ENCODE results near the gene GLRX5.

Gene GLRX5

GRCh38 chr14:95531969-95532368 is 2.9 kb upstream of the GLRX5 start:
- ATAC-seq (ENCODE audit: low read depth): no peak
- H3K27ac ChIP-seq (ENCODE audit: poor library complexity, severe bottlenecking): peak overlapping the region; percentile 70
- H3K27me3 ChIP-seq (ENCODE audit: insufficient read depth, poor library complexity, severe bottlenecking): no peaks in the 10 kb centered on the region
- DNase-seq (ENCODE audit: low spot score): no peak
- no peaks in the 10 kb centered on the region for H3K9me3 ChIP-seq (ENCODE audit: severe bottlenecking)
- peaks cover 43% of the 10 kb centered on the region for H3K36me3 ChIP-seq (ENCODE audit: low read depth)
- no peak for TF ChIP-seq CTCF (IDR thresholded peaks at IDR 0.05; ENCODE audit: poor library complexity, severe bottlenecking)
- H3K4me1 ChIP-seq (ENCODE audit: insufficient read depth, poor library complexity, severe bottlenecking): peaks cover 44% of the 10 kb centered on the region
- H3K4me3 ChIP-seq (ENCODE audit: severe bottlenecking): no peak overlapping the region

GRCh38 chr14:95533391-95533821 is 1.4 kb upstream of the GLRX5 start:
- no peaks in the 10 kb centered on the region for H3K9me3 ChIP-seq (ENCODE audit: severe bottlenecking)
- DNase-seq (ENCODE audit: low spot score): peak; percentile 20

GRCh38 chr14:95533822-95534221 is 1.0 kb upstream of the GLRX5 start:
- TF ChIP-seq CTCF (IDR thresholded peaks at IDR 0.05; ENCODE audit: poor library complexity, severe bottlenecking): no peak
- peak overlapping the region; percentile 70 for H3K27ac ChIP-seq (ENCODE audit: poor library complexity, severe bottlenecking)
- ATAC-seq (ENCODE audit: low read depth) (no peak), DNase-seq (ENCODE audit: low spot score) (peak; percentile 46)
- H3K36me3 ChIP-seq (ENCODE audit: low read depth): peaks cover 43% of the 10 kb centered on the region
- H3K4me3 ChIP-seq (ENCODE audit: severe bottlenecking): peak overlapping the region; percentile 98
- peaks cover 38% of the 10 kb centered on the region for H3K4me1 ChIP-seq (ENCODE audit: insufficient read depth, poor library complexity, severe bottlenecking)
- no peaks in the 10 kb centered on the region for H3K27me3 ChIP-seq (ENCODE audit: insufficient read depth, poor library complexity, severe bottlenecking)
- no peaks in the 10 kb centered on the region for H3K9me3 ChIP-seq (ENCODE audit: severe bottlenecking)

More at GRCh38 chr14:95533391-95533821, 1.4 kb upstream of the GLRX5 start:
- Histone ChIP-seq H3K27ac (ENCODE audit: poor library complexity, severe bottlenecking) (peak overlapping the region; percentile 70), H3K4me1 (ENCODE audit: insufficient read depth, poor library complexity, severe bottlenecking) (peaks cover 38% of the 10 kb centered on the region), H3K27me3 (ENCODE audit: insufficient read depth, poor library complexity, severe bottlenecking) (no peaks in the 10 kb centered on the region), H3K4me3 (ENCODE audit: severe bottlenecking) (peak overlapping the region; percentile 98), H3K36me3 (ENCODE audit: low read depth) (peaks cover 43% of the 10 kb centered on the region)
- ATAC-seq (ENCODE audit: low read depth): no peak
- no peak for TF ChIP-seq CTCF (IDR thresholded peaks at IDR 0.05; ENCODE audit: poor library complexity, severe bottlenecking)

- peak overlapping the region; percentile 70 for H3K27ac ChIP-seq (ENCODE audit: poor library complexity, severe bottlenecking)
- peaks cover 37% of the 10 kb centered on the region for H3K4me1 ChIP-seq (ENCODE audit: insufficient read depth, poor library complexity, severe bottlenecking)
- peak; percentile 73 for DNase-seq (ENCODE audit: low spot score)
- ATAC-seq (ENCODE audit: low read depth): no peak
- TF ChIP-seq CTCF (IDR thresholded peaks at IDR 0.05; ENCODE audit: poor library complexity, severe bottlenecking): no peak
- H3K9me3 ChIP-seq (ENCODE audit: severe bottlenecking): no peaks in the 10 kb centered on the region
- no peaks in the 10 kb centered on the region for H3K27me3 ChIP-seq (ENCODE audit: insufficient read depth, poor library complexity, severe bottlenecking)
- peak overlapping the region; percentile 98 for H3K4me3 ChIP-seq (ENCODE audit: severe bottlenecking)
- H3K36me3 ChIP-seq (ENCODE audit: low read depth): peaks cover 29% of the 10 kb centered on the region
These were observed 574 bp downstream of the GLRX5 start for GRCh38 chr14:95535226-95536021.

GRCh38 chr14:95536036-95536593 is 1.3 kb downstream of the GLRX5 start:
- DNase-seq (ENCODE audit: low spot score): no peak
- H3K27ac ChIP-seq (ENCODE audit: poor library complexity, severe bottlenecking): peak overlapping the region; percentile 70
- H3K27me3 ChIP-seq (ENCODE audit: insufficient read depth, poor library complexity, severe bottlenecking): no peaks in the 10 kb centered on the region
- H3K4me1 ChIP-seq (ENCODE audit: insufficient read depth, poor library complexity, severe bottlenecking): peaks cover 30% of the 10 kb centered on the region
- H3K4me3 ChIP-seq (ENCODE audit: severe bottlenecking): peak overlapping the region; percentile 98
- H3K9me3 ChIP-seq (ENCODE audit: severe bottlenecking): no peaks in the 10 kb centered on the region
- no peak for TF ChIP-seq CTCF (IDR thresholded peaks at IDR 0.05; ENCODE audit: poor library complexity, severe bottlenecking)
- ATAC-seq (ENCODE audit: low read depth): no peak
- H3K36me3 ChIP-seq (ENCODE audit: low read depth): peaks cover 24% of the 10 kb centered on the region

Measured in RWPE2 (cell line).